ENCODE measurements around the gene AKAP9.
"Not testable (repeated sequence)": the region's sequence is repeated elsewhere in the genome, so short reads cannot be mapped to it uniquely, and the experiment has no call there.

Gene AKAP9

GRCh38 chr7:92143192-92143880, 202.7 kb downstream of the AKAP9 start:
- WGBS (ENCODE audit: insufficient coverage, insufficient read length) = no CpG with 5 or more reads among the region's 50 CpGs

DNA sequence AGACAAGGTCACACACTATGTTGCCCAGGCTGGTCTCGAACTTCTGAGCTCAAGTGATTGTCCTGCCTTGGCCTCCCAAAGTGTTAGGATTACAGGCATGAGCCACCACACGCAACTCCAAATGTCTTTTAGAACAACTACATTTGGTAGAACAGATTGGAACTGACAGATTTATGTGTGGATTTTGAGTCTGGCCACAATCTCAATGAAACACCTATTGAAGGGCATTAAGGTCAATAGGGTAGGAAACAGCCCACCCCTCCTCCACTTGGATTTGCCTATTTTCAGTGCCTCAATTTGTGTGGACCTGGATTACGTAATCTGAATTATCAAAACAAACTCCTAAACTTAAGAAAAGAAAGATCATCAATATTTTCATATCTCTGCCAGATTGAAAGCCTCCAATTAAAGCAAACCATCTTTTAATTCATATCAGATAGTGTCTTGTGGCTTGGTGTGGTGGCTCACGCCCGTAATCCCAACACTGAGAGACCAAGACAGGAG, 209.1 kb downstream of the AKAP9 start:
- no peaks in the 10 kb centered on the region for H3K4me1 ChIP-seq (ENCODE audit: control insufficient read depth, insufficient read depth, low read length)
- no CpG with 5 or more reads among the region's 5 CpGs for WGBS (ENCODE audit: insufficient coverage, insufficient read length)
- DNase-seq (ENCODE audit: low read depth, low spot score) = no peak
- no peak overlapping the region for H3K27ac ChIP-seq (ENCODE audit: low read length)
- H3K4me3 ChIP-seq (ENCODE audit: low read length) = no peak overlapping the region
- no peaks in the 10 kb centered on the region for H3K36me3 ChIP-seq (ENCODE audit: control insufficient read depth, insufficient read depth, low read length)
- no peaks in the 10 kb centered on the region for H3K27me3 ChIP-seq (ENCODE audit: control insufficient read depth, insufficient read depth, low read length)
- no peaks in the 10 kb centered on the region for H3K9me3 ChIP-seq (ENCODE audit: control insufficient read depth, insufficient read depth, low read length)

More at GRCh38 chr7:92143192-92143880, 202.7 kb downstream of the AKAP9 start:
- H3K4me3 ChIP-seq (ENCODE audit: low read length); H3K27me3 ChIP-seq (ENCODE audit: control insufficient read depth, insufficient read depth, low read length); H3K36me3 ChIP-seq (ENCODE audit: control insufficient read depth, insufficient read depth, low read length); DNase-seq (ENCODE audit: low read depth, low spot score); H3K9me3 ChIP-seq (ENCODE audit: control insufficient read depth, insufficient read depth, low read length); H3K4me1 ChIP-seq (ENCODE audit: control insufficient read depth, insufficient read depth, low read length); H3K27ac ChIP-seq (ENCODE audit: low read length): not testable (repeated sequence)

- Histone ChIP-seq H3K9me3 (ENCODE audit: control insufficient read depth, insufficient read depth, low read length) (no peaks in the 10 kb centered on the region), H3K4me1 (ENCODE audit: control insufficient read depth, insufficient read depth, low read length) (no peaks in the 10 kb centered on the region), H3K4me3 (ENCODE audit: low read length) (no peak overlapping the region), H3K27me3 (ENCODE audit: control insufficient read depth, insufficient read depth, low read length) (no peaks in the 10 kb centered on the region), H3K27ac (ENCODE audit: low read length) (no peak overlapping the region), H3K36me3 (ENCODE audit: control insufficient read depth, insufficient read depth, low read length) (no peaks in the 10 kb centered on the region)
- WGBS (ENCODE audit: insufficient coverage, insufficient read length) = no CpG with 5 or more reads among the region's 1 CpG
- no peak for DNase-seq (ENCODE audit: low read depth, low spot score)
These were observed 209.9 kb downstream of the AKAP9 start for GRCh38 chr7:92150450-92151017.

- no CpG with 5 or more reads among the region's 1 CpG for WGBS (ENCODE audit: insufficient coverage, insufficient read length)
- no peak overlapping the region for H3K27ac ChIP-seq (ENCODE audit: low read length)
- no peak overlapping the region for H3K4me3 ChIP-seq (ENCODE audit: low read length)
- H3K36me3 ChIP-seq (ENCODE audit: control insufficient read depth, insufficient read depth, low read length) = no peaks in the 10 kb centered on the region
- no peaks in the 10 kb centered on the region for H3K9me3 ChIP-seq (ENCODE audit: control insufficient read depth, insufficient read depth, low read length)
- H3K4me1 ChIP-seq (ENCODE audit: control insufficient read depth, insufficient read depth, low read length) = no peaks in the 10 kb centered on the region
- DNase-seq (ENCODE audit: low read depth, low spot score) = no peak
- H3K27me3 ChIP-seq (ENCODE audit: control insufficient read depth, insufficient read depth, low read length) = no peaks in the 10 kb centered on the region
These were observed 214.6 kb downstream of the AKAP9 start for GRCh38 chr7:92155108-92155739.

- Histone ChIP-seq H3K4me1 (ENCODE audit: control insufficient read depth, insufficient read depth, low read length) (no peaks in the 10 kb centered on the region), H3K4me3 (ENCODE audit: low read length) (no peak overlapping the region), H3K36me3 (ENCODE audit: control insufficient read depth, insufficient read depth, low read length) (no peaks in the 10 kb centered on the region), H3K27ac (ENCODE audit: low read length) (no peak overlapping the region), H3K9me3 (ENCODE audit: control insufficient read depth, insufficient read depth, low read length) (no peaks in the 10 kb centered on the region), H3K27me3 (ENCODE audit: control insufficient read depth, insufficient read depth, low read length) (no peaks in the 10 kb centered on the region)
- no peak for DNase-seq (ENCODE audit: low read depth, low spot score)
These were observed 216.3 kb downstream of the AKAP9 start for GRCh38 chr7:92156990-92157389.

- Histone ChIP-seq H3K9me3 (ENCODE audit: control insufficient read depth, insufficient read depth, low read length) (no peaks in the 10 kb centered on the region), H3K4me3 (ENCODE audit: low read length) (no peak overlapping the region), H3K27ac (ENCODE audit: low read length) (no peak overlapping the region), H3K36me3 (ENCODE audit: control insufficient read depth, insufficient read depth, low read length) (no peaks in the 10 kb centered on the region), H3K4me1 (ENCODE audit: control insufficient read depth, insufficient read depth, low read length) (no peaks in the 10 kb centered on the region), H3K27me3 (ENCODE audit: control insufficient read depth, insufficient read depth, low read length) (no peaks in the 10 kb centered on the region)
- no CpG with 5 or more reads among the region's 3 CpGs for WGBS (ENCODE audit: insufficient coverage, insufficient read length)
- DNase-seq (ENCODE audit: low read depth, low spot score) = no peak
These were observed 218.3 kb downstream of the AKAP9 start for GRCh38 chr7:92158660-92159575.

Measured in iPS DF 6.9 (cell line).